Memory B cell (primary cell): ENCODE data around the gene JARID2.

ENCODE experiments used
- ATAC-seq: fragments of 150-1000 bp; cut with Tn5 transposase; 2 replicates; pipeline ENCODE4 v1.10.0; 2021; ENCODE audit warnings: low read depth, mild to moderate bottlenecking, moderate library complexity
- DNase-seq, 2 donors: peaks; one replicate each; pipeline ENCODE4 v3.0.0; 2022; ENCODE audit warnings: low spot score in 2 of 2
- H3K27ac Mint-ChIP-seq: one replicate; pipeline ENCODE4 v1.8.0; 2022; ENCODE audit warnings: mild to moderate bottlenecking, moderate library complexity, mixed read lengths
- H3K27me3 Mint-ChIP-seq: one replicate; pipeline ENCODE4 v1.8.0; 2022; ENCODE audit warnings: mixed read lengths
- H3K36me3 Mint-ChIP-seq: one replicate; pipeline ENCODE4 v1.8.0; 2022; ENCODE audit warnings: mild to moderate bottlenecking, mixed read lengths
- H3K4me1 Mint-ChIP-seq: one replicate; pipeline ENCODE4 v1.8.0; 2022; ENCODE audit warnings: mixed read lengths
- H3K4me3 Mint-ChIP-seq: one replicate; pipeline ENCODE4 v1.8.0; 2022; ENCODE audit warnings: mild to moderate bottlenecking, moderate library complexity, mixed read lengths
- H3K9me3 Mint-ChIP-seq: one replicate; pipeline ENCODE4 v1.8.0; 2022; ENCODE audit warnings: mixed read lengths

JARID2 gene

GRCh38 chr6:15242503-15242902 is 3.4 kb upstream of the JARID2 start:
- no peaks in the 10 kb centered on the region for H3K36me3 Mint-ChIP-seq
- H3K4me1 Mint-ChIP-seq = peaks cover 7% of the 10 kb centered on the region
- no peak for ATAC-seq
- DNase-seq = no peak
- no peaks in the 10 kb centered on the region for H3K27me3 Mint-ChIP-seq
- no peak overlapping the region for H3K4me3 Mint-ChIP-seq
- H3K27ac Mint-ChIP-seq = no peak overlapping the region
- no peaks in the 10 kb centered on the region for H3K9me3 Mint-ChIP-seq

- Mint-ChIP-seq H3K9me3 (no peaks in the 10 kb centered on the region), H3K36me3 (no peaks in the 10 kb centered on the region), H3K27ac (no peak overlapping the region), H3K27me3 (no peaks in the 10 kb centered on the region), H3K4me1 (peaks cover 7% of the 10 kb centered on the region), H3K4me3 (peak overlapping the region; percentile 30)
- ATAC-seq = no peak
- DNase-seq = no peak
Observed at GRCh38 chr6:15242937-15243614, 2.8 kb upstream of the JARID2 start.

GRCh38 chr6:15243910-15244619 is 1.8 kb upstream of the JARID2 start:
- no peak for ATAC-seq
- H3K27ac Mint-ChIP-seq = peak overlapping the region; percentile 99
- no peak for DNase-seq
- peak overlapping the region; percentile 81 for H3K4me3 Mint-ChIP-seq
- H3K9me3 Mint-ChIP-seq = no peaks in the 10 kb centered on the region
- H3K4me1 Mint-ChIP-seq = peaks cover 9% of the 10 kb centered on the region
- no peaks in the 10 kb centered on the region for H3K36me3 Mint-ChIP-seq
- no peaks in the 10 kb centered on the region for H3K27me3 Mint-ChIP-seq

- no peaks in the 10 kb centered on the region for H3K27me3 Mint-ChIP-seq
- peak; percentile 25 for ATAC-seq
- peaks cover 16% of the 10 kb centered on the region for H3K4me1 Mint-ChIP-seq
- peak overlapping the region; percentile 97 for H3K4me3 Mint-ChIP-seq
- peak in 1 of 2 donors; percentile 56 for DNase-seq
- no peaks in the 10 kb centered on the region for H3K9me3 Mint-ChIP-seq
- no peaks in the 10 kb centered on the region for H3K36me3 Mint-ChIP-seq
- peak overlapping the region; percentile 99 for H3K27ac Mint-ChIP-seq
Observed at GRCh38 chr6:15244620-15245360, 1.1 kb upstream of the JARID2 start.

- ATAC-seq (no peak), DNase-seq (no peak)
- Mint-ChIP-seq H3K4me3 (peak overlapping the region; percentile 97), H3K4me1 (peaks cover 18% of the 10 kb centered on the region), H3K27ac (peak overlapping the region; percentile 99), H3K27me3 (no peaks in the 10 kb centered on the region), H3K36me3 (no peaks in the 10 kb centered on the region), H3K9me3 (no peaks in the 10 kb centered on the region)
Observed at GRCh38 chr6:15246217-15246665, 372 bp downstream of the JARID2 start.

GRCh38 chr6:15246666-15247499 is 1.0 kb downstream of the JARID2 start:
- DNase-seq (no peak), ATAC-seq (no peak)
- peak overlapping the region; percentile 97 for H3K4me3 Mint-ChIP-seq
- H3K27me3 Mint-ChIP-seq = no peaks in the 10 kb centered on the region
- no peaks in the 10 kb centered on the region for H3K9me3 Mint-ChIP-seq
- no peaks in the 10 kb centered on the region for H3K36me3 Mint-ChIP-seq
- H3K4me1 Mint-ChIP-seq = peaks cover 22% of the 10 kb centered on the region
- peak overlapping the region; percentile 99 for H3K27ac Mint-ChIP-seq

- Mint-ChIP-seq H3K4me1 (peaks cover 30% of the 10 kb centered on the region), H3K4me3 (peak overlapping the region; percentile 97)
- peak; percentile 37 to 65 for DNase-seq
Observed at GRCh38 chr6:15247500-15248450, 1.9 kb downstream of the JARID2 start.

GRCh38 chr6:15248451-15249370 is 2.8 kb downstream of the JARID2 start:
- Mint-ChIP-seq H3K4me3 (peak overlapping the region; percentile 97), H3K4me1 (peaks cover 36% of the 10 kb centered on the region), H3K9me3 (no peaks in the 10 kb centered on the region), H3K27me3 (no peaks in the 10 kb centered on the region), H3K36me3 (no peaks in the 10 kb centered on the region), H3K27ac (peak overlapping the region; percentile 99)
- DNase-seq (peak; percentile 89 to 97), ATAC-seq (peak; percentile 61)

More at GRCh38 chr6:15247500-15248450, 1.9 kb downstream of the JARID2 start:
- H3K9me3 Mint-ChIP-seq = no peaks in the 10 kb centered on the region
- H3K36me3 Mint-ChIP-seq = no peaks in the 10 kb centered on the region
- no peaks in the 10 kb centered on the region for H3K27me3 Mint-ChIP-seq
- H3K27ac Mint-ChIP-seq = peak overlapping the region; percentile 99
- ATAC-seq = peak; percentile 19

GRCh38 chr6:15249371-15250019 is 3.6 kb downstream of the JARID2 start:
- DNase-seq (no peak), ATAC-seq (no peak)
- H3K9me3 Mint-ChIP-seq = no peaks in the 10 kb centered on the region
- peak overlapping the region; percentile 99 for H3K27ac Mint-ChIP-seq
- H3K4me1 Mint-ChIP-seq = peaks cover 44% of the 10 kb centered on the region
- H3K36me3 Mint-ChIP-seq = no peaks in the 10 kb centered on the region
- H3K27me3 Mint-ChIP-seq = no peaks in the 10 kb centered on the region
- H3K4me3 Mint-ChIP-seq = peak overlapping the region; percentile 97

GRCh38 chr6:15250187-15251168 is 4.6 kb downstream of the JARID2 start:
- Mint-ChIP-seq H3K4me3 (no peak overlapping the region), H3K4me1 (peaks cover 53% of the 10 kb centered on the region), H3K9me3 (no peaks in the 10 kb centered on the region), H3K27me3 (no peaks in the 10 kb centered on the region), H3K27ac (peak overlapping the region; percentile 99), H3K36me3 (no peaks in the 10 kb centered on the region)
- DNase-seq = no peak
- no peak for ATAC-seq

GRCh38 chr6:15252195-15252594 is 6.3 kb downstream of the JARID2 start:
- ATAC-seq (no peak), DNase-seq (no peak)
- H3K27ac Mint-ChIP-seq = peak overlapping the region; percentile 95
- peaks cover 59% of the 10 kb centered on the region for H3K4me1 Mint-ChIP-seq
- no peak overlapping the region for H3K4me3 Mint-ChIP-seq
- no peaks in the 10 kb centered on the region for H3K36me3 Mint-ChIP-seq
- no peaks in the 10 kb centered on the region for H3K27me3 Mint-ChIP-seq
- H3K9me3 Mint-ChIP-seq = no peaks in the 10 kb centered on the region
